HepG2 (cell line): ENCODE measurements around the gene C20orf202. TPM values are rescaled to one million over a fixed set of nuclear protein-coding genes. Genes with fewer than 3 reads are reported as not detected.

Source experiments
- BORCS8-MEF2B ChIP-seq: sonication (generic); formaldehyde crosslinking; IDR thresholded peaks from 2 replicates; pipeline ENCODE4 v1.8.0; 2022; ENCODE audit warnings: mild to moderate bottlenecking, missing genetic modification reagents
- BRD4 ChIP-seq: sonication (generic); formaldehyde crosslinking; IDR thresholded peaks from 2 replicates; pipeline ENCODE4 v1.4.0; 2020; ENCODE audit warnings: missing genetic modification reagents
- CTCF ChIP-seq: sonication (generic); formaldehyde crosslinking; IDR thresholded peaks from 2 replicates; pipeline ENCODE4 v1.5.0; 2020; ENCODE audit warnings: mild to moderate bottlenecking, missing genetic modification reagents, moderate library complexity
- ELF4 ChIP-seq: sonication (generic); formaldehyde crosslinking; IDR thresholded peaks from 2 replicates; pipeline ENCODE4 v1.5.0; 2020; ENCODE audit warnings: missing genetic modification reagents, mild to moderate bottlenecking, moderate library complexity, borderline replicate concordance
- SALL1 ChIP-seq: sonication (generic); formaldehyde crosslinking; IDR thresholded peaks from 2 replicates; pipeline ENCODE4 v1.8.0; 2022; ENCODE audit warnings: mild to moderate bottlenecking, missing genetic modification reagents
- SMAD1 ChIP-seq: sonication (generic); formaldehyde crosslinking; IDR thresholded peaks from 2 replicates; pipeline ENCODE4 v1.4.0; 2020; ENCODE audit warnings: missing genetic modification reagents, low read depth, mild to moderate bottlenecking, borderline replicate concordance
- SNRNP70 ChIP-seq: fragments of 200-400 bp; formaldehyde crosslinking; IDR thresholded peaks from 2 replicates; pipeline ENCODE4 v1.6.1; 2017; ENCODE audit warnings: mild to moderate bottlenecking, low read depth, low read length, moderate library complexity
- ZNF318 ChIP-seq: sonication (generic); formaldehyde crosslinking; IDR thresholded peaks from 2 replicates; pipeline ENCODE4 v1.4.0; 2020; ENCODE audit warnings: mild to moderate bottlenecking, missing genetic modification reagents
- ZNF687 ChIP-seq: sonication (generic); formaldehyde crosslinking; IDR thresholded peaks from 2 replicates; pipeline ENCODE4 v1.5.1; 2020; ENCODE audit warnings: mild to moderate bottlenecking, missing genetic modification reagents, moderate library complexity
- polyA plus RNA-seq, 8 experiments: library from polyadenylated mRNA; depleted of rRNA in 3 of 8; stranded (reverse) in 7 of 8; unstranded in 1 of 8; fragments of >200 nt; fragmentation: Illumina TruSeq in 4 of 8; extraction: Trizol in 4 of 8; gene quantifications; 2 replicates each; pipeline versions ENCODE4 v1.2.1 to v1.2.3, GENCODE V29; 2011 to 2016; ENCODE audit warnings: low read depth in 4 of 8, missing spikeins in 1 of 8, mixed read lengths in 1 of 8; ENCODE audit not compliant: insufficient read depth in 1 of 8
- total RNA-seq, 5 experiments: library from RNA; depleted of rRNA; stranded (reverse); fragments of >200 nt; fragmentation: Illumina TruSeq; extraction: Trizol; gene quantifications; 2 replicates each; pipeline ENCODE4 v1.2.3, GENCODE V29; 2016; ENCODE audit warnings: low read depth in 1 of 5

Gene C20orf202
- total and polyA plus RNA-seq, 2 of the 13 experiments (the other 11 are each of a cell fraction or from before 2014, with no cell fraction given), result 0.20 to 1.2 TPM

GRCh38 chr20:1184638-1185315 lies 18.5 kb upstream of the C20orf202 start, which contains the start of gene TMEM74B (continued):
- TF ChIP-seq ZNF687 (peak; percentile 89), SNRNP70 (no peak), CTCF (CRISPR knock-in tag) (no peak), SMAD1 (CRISPR knock-in tag) (no peak), BRD4 (CRISPR knock-in tag) (peak; percentile 23; the same call in 1 of the 2 replicates), ZNF318 (CRISPR knock-in tag) (no peak), BORCS8-MEF2B (CRISPR knock-in tag) (0 out of 2 replicates have a peak, but pooled peaks have one; percentile 17), ELF4 (CRISPR knock-in tag) (no peak), SALL1 (CRISPR knock-in tag) (peak; percentile 47)
